ENCODE results near the gene TNFRSF25.
"Not testable (repeated sequence)": the region's sequence is repeated elsewhere in the genome, so short reads cannot be mapped to it uniquely, and the experiment has no call there.

The TNFRSF25 gene

GRCh38 chr1:6450486-6450885, 15.5 kb downstream of the TNFRSF25 start:
- not testable (repeated sequence) for H3K9me3 Mint-ChIP-seq, H3K27ac Mint-ChIP-seq
- H3K27me3 Mint-ChIP-seq, result peaks cover 87% of the 10 kb centered on the region

GRCh38 chr1:6450005-6450450, 15.9 kb downstream of the TNFRSF25 start:
- no peak overlapping the region for H3K27ac Mint-ChIP-seq
- H3K4me3 Mint-ChIP-seq, result no peak overlapping the region
- H3K36me3 Mint-ChIP-seq (ENCODE audit: low read depth), result no peaks in the 10 kb centered on the region

More at GRCh38 chr1:6450486-6450885, 15.5 kb downstream of the TNFRSF25 start:
- H3K4me3 Mint-ChIP-seq; H3K4me1 Mint-ChIP-seq (ENCODE audit: low read depth); H3K36me3 Mint-ChIP-seq (ENCODE audit: low read depth); intact Hi-C loops (cut with micrococcal nuclease): not testable (repeated sequence)

GRCh38 chr1:6448749-6449631, 17.0 kb downstream of the TNFRSF25 start:
- Mint-ChIP-seq H3K36me3 (ENCODE audit: low read depth) (no peaks in the 10 kb centered on the region), H3K27ac (no peak overlapping the region), H3K4me3 (no peak overlapping the region), H3K27me3 (peaks cover 92% of the 10 kb centered on the region), H3K9me3 (no peaks in the 10 kb centered on the region), H3K4me1 (ENCODE audit: low read depth) (peaks cover 6% of the 10 kb centered on the region)
- intact Hi-C loops (cut with micrococcal nuclease), result no loop called here

More at GRCh38 chr1:6450005-6450450, 15.9 kb downstream of the TNFRSF25 start:
- Mint-ChIP-seq H3K9me3 (no peaks in the 10 kb centered on the region), H3K27me3 (peaks cover 91% of the 10 kb centered on the region), H3K4me1 (ENCODE audit: low read depth) (peaks cover 6% of the 10 kb centered on the region)
- intact Hi-C loops (cut with micrococcal nuclease), result no loop called here

GRCh38 chr1:6447818-6448748, 17.9 kb downstream of the TNFRSF25 start:
- H3K27ac Mint-ChIP-seq, result no peak overlapping the region
- intact Hi-C loops (cut with micrococcal nuclease), result no loop called here
- H3K36me3 Mint-ChIP-seq (ENCODE audit: low read depth), result no peaks in the 10 kb centered on the region
- no peak overlapping the region for H3K4me3 Mint-ChIP-seq
- H3K9me3 Mint-ChIP-seq, result no peaks in the 10 kb centered on the region
- peaks cover 88% of the 10 kb centered on the region for H3K27me3 Mint-ChIP-seq
- peaks cover 6% of the 10 kb centered on the region for H3K4me1 Mint-ChIP-seq (ENCODE audit: low read depth)

DNA sequence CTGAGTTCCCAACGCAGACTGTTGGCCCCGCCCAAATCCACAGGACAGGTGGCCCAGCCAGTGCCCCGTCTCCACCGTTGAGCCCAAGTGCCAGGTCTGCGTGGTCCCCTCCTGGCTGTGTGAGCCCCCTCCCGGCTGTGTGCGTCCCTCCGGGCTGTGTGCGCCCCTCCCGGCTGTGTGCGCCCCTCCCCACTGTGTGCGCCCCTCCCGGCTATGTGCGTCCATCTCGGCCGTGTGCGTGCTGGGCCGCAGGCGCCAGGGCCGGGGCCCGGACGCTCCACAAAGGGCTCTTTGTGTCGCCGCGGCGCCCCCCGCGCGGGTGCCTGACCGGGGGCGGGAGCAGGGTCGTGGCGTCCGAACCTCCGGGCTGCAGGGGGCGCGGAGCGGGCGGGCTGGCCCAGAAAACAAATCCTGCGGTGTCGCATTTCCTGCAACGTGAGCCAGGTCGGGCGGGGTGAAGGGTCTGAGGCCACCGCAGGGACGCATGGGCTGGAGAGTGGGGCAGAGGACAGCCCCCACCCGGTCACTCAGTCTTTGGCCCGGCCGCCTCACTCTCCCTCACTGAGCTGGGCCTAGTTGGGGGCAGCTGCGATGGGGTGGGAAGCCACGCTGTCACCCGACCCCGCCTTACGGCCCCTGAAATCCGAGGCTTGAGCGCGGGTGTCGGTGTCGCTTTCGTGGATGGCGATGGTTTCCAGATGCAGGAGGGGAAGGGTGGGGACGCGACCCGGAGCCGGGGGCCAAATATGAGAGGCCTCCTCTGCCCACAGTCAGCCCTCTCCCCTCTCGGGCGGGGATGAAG, 18.8 kb downstream of the TNFRSF25 start:
- Mint-ChIP-seq H3K4me3 (no peak overlapping the region), H3K4me1 (ENCODE audit: low read depth) (peaks cover 6% of the 10 kb centered on the region), H3K27ac (no peak overlapping the region), H3K9me3 (no peaks in the 10 kb centered on the region), H3K36me3 (ENCODE audit: low read depth) (no peaks in the 10 kb centered on the region), H3K27me3 (peaks cover 83% of the 10 kb centered on the region)
- intact Hi-C loops (cut with micrococcal nuclease), result no loop called here

GRCh38 chr1:6446665-6447015, 19.3 kb downstream of the TNFRSF25 start:
- no peak overlapping the region for H3K27ac Mint-ChIP-seq
- H3K4me3 Mint-ChIP-seq, result no peak overlapping the region
- peaks cover 80% of the 10 kb centered on the region for H3K27me3 Mint-ChIP-seq
- peaks cover 6% of the 10 kb centered on the region for H3K4me1 Mint-ChIP-seq (ENCODE audit: low read depth)
- H3K9me3 Mint-ChIP-seq, result no peaks in the 10 kb centered on the region
- H3K36me3 Mint-ChIP-seq (ENCODE audit: low read depth), result no peaks in the 10 kb centered on the region
- intact Hi-C loops (cut with micrococcal nuclease), result no loop called here

GRCh38 chr1:6445929-6446328, 20.0 kb downstream of the TNFRSF25 start:
- H3K27me3 Mint-ChIP-seq, result peaks cover 81% of the 10 kb centered on the region
- H3K9me3 Mint-ChIP-seq; H3K27ac Mint-ChIP-seq; H3K36me3 Mint-ChIP-seq (ENCODE audit: low read depth); intact Hi-C loops (cut with micrococcal nuclease); H3K4me1 Mint-ChIP-seq (ENCODE audit: low read depth); H3K4me3 Mint-ChIP-seq: not testable (repeated sequence)

DNA sequence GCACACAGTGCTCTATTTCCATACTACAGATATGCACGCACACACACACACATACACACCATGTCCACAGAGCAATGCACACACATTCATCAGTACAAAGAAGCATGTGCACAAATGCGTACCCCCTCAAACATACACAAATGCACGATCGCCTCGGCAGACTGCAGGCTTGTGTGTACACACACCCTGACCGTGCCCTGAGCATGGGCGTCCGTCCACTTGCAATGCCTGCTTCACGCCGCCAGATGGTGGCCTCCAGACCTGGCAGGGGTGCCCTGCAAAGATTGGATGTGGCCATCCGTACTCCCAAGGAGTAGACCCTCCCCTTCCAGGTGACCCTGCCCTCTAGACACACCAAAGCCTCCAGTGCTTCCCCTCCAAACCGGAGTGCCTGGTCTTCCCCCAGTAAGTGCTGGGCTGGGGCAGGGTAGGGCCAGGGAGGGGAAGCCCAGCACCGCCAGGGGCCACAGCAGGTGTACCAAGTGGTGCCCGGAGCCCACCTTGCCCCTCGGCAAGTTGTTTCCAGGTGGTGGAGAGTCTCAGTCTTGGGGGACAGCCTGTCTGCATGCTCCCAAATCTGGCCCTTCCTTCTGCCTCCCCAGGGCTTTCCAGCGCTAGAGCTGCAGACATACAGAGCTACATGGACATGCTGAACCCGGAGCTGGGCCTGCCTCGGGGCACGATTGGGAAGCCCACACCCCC, 20.8 kb downstream of the TNFRSF25 start:
- Mint-ChIP-seq H3K4me1 (ENCODE audit: low read depth) (peaks cover 6% of the 10 kb centered on the region), H3K9me3 (no peaks in the 10 kb centered on the region), H3K27me3 (peaks cover 77% of the 10 kb centered on the region), H3K27ac (no peak overlapping the region), H3K36me3 (ENCODE audit: low read depth) (no peaks in the 10 kb centered on the region), H3K4me3 (no peak overlapping the region)
- intact Hi-C loops (cut with micrococcal nuclease), result no loop called here

DNA sequence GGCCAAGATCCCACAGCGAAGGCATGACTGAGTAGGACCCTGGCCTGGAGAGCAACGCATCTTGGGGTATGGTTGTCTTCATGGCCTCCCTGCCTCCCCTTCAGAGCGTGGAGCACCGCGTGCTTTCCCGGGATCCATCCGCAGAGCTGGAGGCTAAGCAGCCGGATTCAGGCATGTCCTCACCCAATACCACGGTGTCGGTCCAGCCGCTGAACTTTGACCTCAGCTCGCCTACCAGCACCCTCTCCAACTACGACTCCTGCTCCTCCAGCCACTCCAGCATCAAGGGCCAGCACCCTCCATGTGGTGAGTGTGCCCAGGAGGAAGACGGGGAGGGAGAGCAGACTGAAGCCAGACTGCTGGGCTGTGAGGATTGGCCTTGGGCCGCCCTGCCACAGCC, 21.6 kb downstream of the TNFRSF25 start:
- Mint-ChIP-seq H3K4me3 (no peak overlapping the region), H3K27me3 (peaks cover 77% of the 10 kb centered on the region), H3K4me1 (ENCODE audit: low read depth) (peaks cover 6% of the 10 kb centered on the region), H3K36me3 (ENCODE audit: low read depth) (no peaks in the 10 kb centered on the region), H3K27ac (no peak overlapping the region), H3K9me3 (no peaks in the 10 kb centered on the region)
- intact Hi-C loops (cut with micrococcal nuclease), result no loop called here

DNA sequence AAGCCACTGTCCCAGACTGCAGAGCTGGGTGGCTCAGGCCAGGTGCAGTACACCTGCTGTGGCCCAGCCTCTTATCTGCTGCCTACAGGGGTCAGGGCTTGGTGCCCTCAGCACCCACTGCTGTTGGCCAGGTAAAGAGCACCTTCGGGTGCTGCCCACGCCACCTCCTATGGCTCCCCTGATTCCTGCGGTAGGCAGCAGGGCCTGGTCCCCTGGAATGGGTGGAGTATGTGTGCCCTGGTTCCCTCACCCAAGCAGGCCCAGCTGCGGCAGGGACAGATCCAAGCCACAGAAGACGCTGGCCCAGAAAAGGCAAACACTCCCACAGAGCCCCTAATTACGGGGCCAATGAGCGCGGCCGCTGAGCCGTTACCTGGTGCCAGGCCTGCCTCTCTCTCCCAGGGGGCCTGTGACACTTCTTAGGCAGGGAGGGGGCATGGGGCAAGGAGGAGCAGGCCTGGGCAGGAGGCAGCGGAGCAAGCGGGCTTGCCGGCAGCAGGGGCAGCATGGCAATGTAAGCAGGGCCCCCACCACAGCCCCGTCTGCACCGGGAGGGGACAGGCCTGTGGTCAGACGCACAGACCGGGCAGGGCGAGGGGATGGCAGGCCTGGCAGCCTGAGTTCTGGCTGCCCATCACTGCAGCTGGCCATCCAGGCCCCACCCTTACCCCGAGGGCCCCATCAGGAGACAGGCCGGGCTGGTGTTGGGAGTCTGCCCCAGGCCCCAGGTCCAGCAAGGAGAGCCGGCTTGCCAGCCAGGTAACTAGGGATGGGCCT, 22.4 kb downstream of the TNFRSF25 start:
- no peaks in the 10 kb centered on the region for H3K36me3 Mint-ChIP-seq (ENCODE audit: low read depth)
- peaks cover 79% of the 10 kb centered on the region for H3K27me3 Mint-ChIP-seq
- H3K27ac Mint-ChIP-seq, result no peak overlapping the region
- no peak overlapping the region for H3K4me3 Mint-ChIP-seq
- H3K4me1 Mint-ChIP-seq (ENCODE audit: low read depth), result no peaks in the 10 kb centered on the region
- intact Hi-C loops (cut with micrococcal nuclease), result no loop called here
- H3K9me3 Mint-ChIP-seq, result no peaks in the 10 kb centered on the region

GRCh38 chr1:6441586-6441985, 24.4 kb downstream of the TNFRSF25 start:
- Mint-ChIP-seq H3K4me1 (ENCODE audit: low read depth) (no peaks in the 10 kb centered on the region), H3K36me3 (ENCODE audit: low read depth) (no peaks in the 10 kb centered on the region), H3K27ac (no peak overlapping the region), H3K4me3 (no peak overlapping the region), H3K9me3 (no peaks in the 10 kb centered on the region), H3K27me3 (peaks cover 76% of the 10 kb centered on the region)
- intact Hi-C loops (cut with micrococcal nuclease), result no loop called here

GRCh38 chr1:6440198-6441126, 25.5 kb downstream of the TNFRSF25 start:
- peak overlapping the region; percentile 39 for H3K4me3 Mint-ChIP-seq
- intact Hi-C loops (cut with micrococcal nuclease), result no loop called here
- no peaks in the 10 kb centered on the region for H3K4me1 Mint-ChIP-seq (ENCODE audit: low read depth)
- H3K9me3 Mint-ChIP-seq, result no peaks in the 10 kb centered on the region
- H3K27ac Mint-ChIP-seq, result no peak overlapping the region
- H3K36me3 Mint-ChIP-seq (ENCODE audit: low read depth), result no peaks in the 10 kb centered on the region
- peaks cover 65% of the 10 kb centered on the region for H3K27me3 Mint-ChIP-seq

Data from dendritic cell treated with granulocyte-macrophage colony-stimulating factor and Interleukin-4, amounts not matched to agents 40 ng/mL and 50 ng/mL, for 4 days (primary cell).